Measurements from ENCODE around the gene WNT5B.
A peak's percentile ranks its signal among the peaks of the same experiment; 100 is the strongest.
"Not testable (repeated sequence)": the region's sequence is repeated elsewhere in the genome, so short reads cannot be mapped to it uniquely, and the experiment has no call there.

The WNT5B gene

GRCh38 chr12:1602706-1603105 lies 26.3 kb upstream of the WNT5B start:
- not testable (repeated sequence) for DNase-seq

- no peak for DNase-seq
These were observed 25.6 kb upstream of the WNT5B start for GRCh38 chr12:1603269-1603993.

GRCh38 chr12:1604464-1604863 lies 24.6 kb upstream of the WNT5B start:
- DNase-seq, result no peak

GRCh38 chr12:1605129-1606020 lies 23.7 kb upstream of the WNT5B start:
- DNase-seq, result no peak

- DNase-seq, result peak; percentile 63 to 64
These were observed 22.9 kb upstream of the WNT5B start for GRCh38 chr12:1606021-1606622.

GRCh38 chr12:1607940-1608712 lies 20.9 kb upstream of the WNT5B start:
- DNase-seq, result no peak

GRCh38 chr12:1608713-1609119 lies 20.3 kb upstream of the WNT5B start:
- no peak for DNase-seq

- no peak for DNase-seq
These were observed 18.9 kb upstream of the WNT5B start for GRCh38 chr12:1610072-1610643.

GRCh38 chr12:1611803-1612572 lies 17.0 kb upstream of the WNT5B start:
- DNase-seq, result no peak

GRCh38 chr12:1613860-1614259 lies 15.2 kb upstream of the WNT5B start:
- no peak for DNase-seq

GRCh38 chr12:1614360-1614759 lies 14.7 kb upstream of the WNT5B start:
- no peak for DNase-seq

- no peak for DNase-seq
These were observed 12.6 kb upstream of the WNT5B start for GRCh38 chr12:1616233-1617066.

GRCh38 chr12:1618489-1618888 lies 10.5 kb upstream of the WNT5B start:
- DNase-seq, result no peak

- DNase-seq, result no peak
These were observed 9.9 kb upstream of the WNT5B start for GRCh38 chr12:1619159-1619558.

- DNase-seq, result no peak
These were observed 9.4 kb upstream of the WNT5B start for GRCh38 chr12:1619587-1619986.

- DNase-seq, result no peak
These were observed 8.9 kb upstream of the WNT5B start for GRCh38 chr12:1620092-1620491.

GRCh38 chr12:1622406-1622805 lies 6.6 kb upstream of the WNT5B start:
- no peak for DNase-seq

- DNase-seq, result no peak
These were observed 504 bp downstream of the WNT5B start for GRCh38 chr12:1629338-1630132.

GRCh38 chr12:1630133-1630826 lies 1.2 kb downstream of the WNT5B start:
- DNase-seq, result no peak
